KOPT-K1 (cell line): ENCODE data around the gene RNF217.

Experiments
- H3K27ac ChIP-seq: fragments of 200-600 bp; sonication (generic); 2 replicates; pipeline ENCODE4 v1.5.1; 2016; ENCODE audit warnings: antibody characterized with exemption, mild to moderate bottlenecking, low read depth, low read length; ENCODE audit not compliant: poor library complexity, severe bottlenecking
- H3K36me3 ChIP-seq: fragments of 200-600 bp; sonication (generic); 2 replicates; pipeline ENCODE4 v1.5.1; 2017; ENCODE audit warnings: antibody characterized with exemption, mild to moderate bottlenecking, low read length, moderate library complexity; ENCODE audit not compliant: insufficient read depth
- H3K9me3 ChIP-seq: fragments of 200-600 bp; sonication (generic); 2 replicates; pipeline ENCODE4 v1.5.1; 2017; ENCODE audit warnings: antibody characterized with exemption, low read length, mild to moderate bottlenecking; ENCODE audit not compliant: insufficient read depth, poor library complexity, severe bottlenecking

The RNF217 gene

DNA sequence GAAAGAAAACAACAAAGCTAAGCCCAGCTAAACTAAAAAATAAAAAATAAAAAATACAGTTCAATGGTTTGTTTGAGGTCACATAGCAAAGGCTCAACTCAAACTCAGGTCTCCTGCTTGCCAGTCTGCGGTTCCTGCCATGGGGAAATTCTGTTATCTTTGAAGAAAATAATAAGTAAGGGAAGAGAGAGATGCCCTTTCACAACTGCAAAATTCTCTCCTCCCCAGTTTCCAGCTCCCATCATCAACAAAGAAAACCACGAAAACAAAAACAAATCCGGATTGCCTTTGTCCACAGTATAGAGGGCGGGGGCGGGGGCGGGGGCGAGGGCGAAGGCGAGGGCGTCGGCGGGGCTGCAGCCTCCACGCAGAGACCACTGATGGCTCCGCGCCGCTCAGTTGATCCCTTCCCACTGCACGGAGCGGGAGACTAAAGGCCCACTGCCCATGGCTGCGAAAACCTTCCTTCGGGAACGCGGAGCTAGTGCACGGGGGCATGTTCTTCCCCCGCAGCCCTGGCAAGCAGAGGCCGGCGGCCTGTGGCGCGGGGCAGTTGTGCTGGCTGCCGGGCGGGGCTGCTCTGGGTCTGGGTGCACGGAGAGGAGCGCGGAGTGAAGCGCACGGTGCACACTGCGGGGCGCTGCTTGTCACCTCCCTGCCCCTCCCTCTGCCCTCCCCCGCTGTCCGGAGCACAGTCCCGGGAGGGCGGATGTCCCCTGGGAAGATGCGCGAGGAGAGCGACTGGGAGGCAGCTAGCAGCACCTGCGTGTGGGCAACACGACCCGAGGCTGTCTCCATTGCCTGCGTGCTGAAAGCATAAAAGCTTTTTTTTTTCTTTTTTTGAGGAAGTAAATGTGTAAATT, 137.2 kb downstream of the RNF217 start:
- H3K9me3 ChIP-seq: no peaks in the 10 kb centered on the region
- H3K36me3 ChIP-seq: no peaks in the 10 kb centered on the region
- H3K27ac ChIP-seq: no peak overlapping the region

DNA sequence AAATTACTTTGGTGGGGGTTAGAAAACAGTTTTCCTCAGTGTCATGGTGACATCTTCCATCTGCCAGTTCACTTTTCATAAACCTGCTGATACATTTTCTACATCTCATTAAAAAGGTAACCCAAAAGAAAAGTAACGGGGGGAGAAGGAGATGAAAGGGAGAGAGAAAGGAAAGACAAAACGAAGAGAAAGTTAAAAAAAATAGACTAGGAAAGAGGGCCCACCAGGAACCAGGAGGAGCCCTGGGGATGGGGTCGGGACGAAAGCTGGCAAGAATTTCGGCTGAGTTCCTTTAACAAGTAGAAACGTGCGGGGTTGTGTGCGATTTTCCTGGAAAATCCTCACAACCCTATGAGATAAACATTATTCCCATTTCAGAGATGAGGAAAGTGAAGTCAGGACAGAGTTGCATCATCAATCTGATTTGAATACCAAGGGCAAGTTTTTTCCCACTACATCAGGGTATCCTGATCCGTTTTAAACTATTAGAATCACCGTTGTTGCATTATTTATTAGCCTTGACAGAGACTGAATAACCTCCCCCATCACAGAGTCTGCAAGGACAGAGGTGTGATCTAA, 137.9 kb downstream of the RNF217 start:
- Histone ChIP-seq H3K36me3 (no peaks in the 10 kb centered on the region), H3K9me3 (no peaks in the 10 kb centered on the region), H3K27ac (no peak overlapping the region)

DNA sequence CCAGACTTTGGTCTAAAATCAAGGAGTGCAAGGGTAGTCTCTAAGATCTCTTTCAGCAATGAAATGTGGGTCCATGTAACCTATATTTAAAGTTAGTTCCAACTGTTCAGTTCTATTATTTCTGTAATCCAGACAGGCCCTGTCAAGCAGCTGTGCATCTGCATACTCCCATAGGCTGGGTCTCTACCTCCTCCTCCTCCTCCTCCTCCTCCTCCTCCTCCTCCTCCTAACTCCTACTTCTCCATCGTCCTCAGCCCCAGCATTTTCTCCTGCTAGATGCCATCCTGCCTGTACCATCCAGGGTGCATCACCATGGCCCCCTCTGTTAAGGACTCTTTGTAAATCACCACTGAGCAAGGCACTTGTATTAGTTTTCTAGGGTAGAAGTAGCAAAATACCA, 138.9 kb downstream of the RNF217 start:
- Histone ChIP-seq H3K9me3 (no peaks in the 10 kb centered on the region), H3K36me3 (no peaks in the 10 kb centered on the region), H3K27ac (no peak overlapping the region)

DNA sequence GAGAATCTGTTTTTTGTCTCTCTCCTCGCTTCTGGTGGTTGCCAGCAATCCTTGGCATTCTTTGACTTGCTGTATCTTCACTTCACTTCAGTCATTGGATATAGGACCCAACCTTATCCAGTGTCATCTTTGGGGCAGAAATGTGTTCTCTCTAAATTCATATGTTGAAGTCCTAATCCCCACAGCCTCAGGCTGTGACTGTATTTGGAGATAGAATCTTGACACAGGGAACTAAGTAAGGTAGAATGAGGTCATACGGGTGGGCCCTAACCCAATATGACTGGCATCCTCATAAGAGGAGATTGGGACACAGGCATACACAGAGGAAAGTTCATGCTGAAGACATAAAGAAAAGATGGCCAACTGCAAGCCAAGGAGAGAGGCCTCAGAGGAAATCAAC, 139.4 kb downstream of the RNF217 start:
- Histone ChIP-seq H3K36me3 (no peaks in the 10 kb centered on the region), H3K27ac (no peak overlapping the region), H3K9me3 (no peaks in the 10 kb centered on the region)

DNA sequence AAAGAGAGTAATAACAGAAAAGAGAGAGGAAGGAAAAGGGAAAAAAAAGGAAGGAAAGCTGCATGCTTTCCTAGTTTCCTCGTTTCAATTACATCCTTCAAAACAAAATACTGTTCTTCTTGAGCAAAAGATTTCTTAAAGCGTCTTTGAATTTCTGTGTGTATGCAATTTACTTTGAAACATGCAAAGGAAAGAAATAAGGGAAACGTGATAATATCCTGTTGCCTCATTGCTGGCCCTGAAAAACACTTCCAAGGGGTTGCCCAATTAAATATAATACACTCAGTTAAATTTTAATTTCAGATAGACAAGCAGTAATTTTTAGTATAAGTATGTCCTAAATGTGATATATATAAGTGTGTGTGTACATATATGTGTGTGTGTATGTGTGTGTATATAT, 140.2 kb downstream of the RNF217 start:
- Histone ChIP-seq H3K27ac (no peak overlapping the region), H3K9me3 (no peaks in the 10 kb centered on the region), H3K36me3 (no peaks in the 10 kb centered on the region)

DNA sequence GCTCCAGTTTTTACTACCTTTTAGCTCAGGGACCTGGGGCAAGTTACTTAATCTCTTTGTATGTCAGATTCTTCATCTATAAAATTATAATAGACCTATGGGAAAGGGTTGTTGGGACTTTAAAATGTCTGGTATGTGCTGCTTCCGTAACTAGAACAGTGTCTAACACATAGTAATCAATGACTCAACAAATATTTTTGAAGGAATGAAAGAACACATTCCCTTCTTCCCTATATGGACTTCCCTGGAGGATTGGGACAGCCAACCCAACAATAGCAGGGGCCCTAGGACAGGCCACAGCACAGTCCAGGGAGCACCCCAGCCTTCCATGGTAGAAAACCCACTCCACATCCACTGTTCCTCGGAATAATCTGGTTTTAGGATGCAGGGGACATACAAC, 140.7 kb downstream of the RNF217 start:
- Histone ChIP-seq H3K36me3 (no peaks in the 10 kb centered on the region), H3K9me3 (no peaks in the 10 kb centered on the region), H3K27ac (no peak overlapping the region)

DNA sequence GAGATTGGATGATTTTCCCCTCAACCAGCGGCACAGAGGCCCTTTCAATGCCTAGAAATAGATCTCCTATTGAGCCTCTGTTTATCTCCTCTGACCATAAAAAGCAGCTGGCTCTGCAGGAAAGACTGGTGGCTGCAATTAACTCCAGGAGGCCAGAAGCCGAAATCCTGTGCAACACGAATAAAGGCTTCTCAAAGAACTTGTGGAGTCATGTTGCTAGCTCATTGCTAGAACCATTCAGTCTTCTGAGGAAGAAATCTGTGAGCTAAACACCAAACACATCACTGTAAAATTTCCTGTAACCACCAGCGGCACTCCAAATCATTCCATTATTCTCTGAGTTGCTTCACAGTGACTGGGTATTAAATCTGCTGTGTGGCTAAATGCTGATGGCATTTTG, 142.2 kb downstream of the RNF217 start:
- no peaks in the 10 kb centered on the region for H3K9me3 ChIP-seq
- no peaks in the 10 kb centered on the region for H3K36me3 ChIP-seq
- H3K27ac ChIP-seq: no peak overlapping the region

DNA sequence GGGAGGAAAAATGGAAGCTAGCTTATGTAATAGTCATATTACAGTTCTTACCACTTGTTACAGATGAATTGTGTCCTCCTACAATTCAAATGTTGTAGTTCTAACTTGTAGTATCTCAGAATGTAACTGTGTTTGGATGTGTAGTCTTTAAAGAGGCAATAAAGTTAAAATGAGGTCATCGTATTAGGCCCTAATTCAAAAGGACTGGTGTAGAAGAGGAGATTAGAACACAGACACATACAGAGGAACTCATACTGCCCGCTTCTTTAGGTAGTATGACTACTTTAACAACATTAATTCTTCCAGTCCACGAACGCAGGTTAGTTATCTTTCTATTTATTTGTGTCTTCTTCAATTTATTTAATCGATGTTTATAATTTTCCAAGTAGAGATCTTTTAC, 144.8 kb downstream of the RNF217 start:
- Histone ChIP-seq H3K36me3 (no peaks in the 10 kb centered on the region), H3K27ac (no peak overlapping the region), H3K9me3 (peaks cover 14% of the 10 kb centered on the region)

DNA sequence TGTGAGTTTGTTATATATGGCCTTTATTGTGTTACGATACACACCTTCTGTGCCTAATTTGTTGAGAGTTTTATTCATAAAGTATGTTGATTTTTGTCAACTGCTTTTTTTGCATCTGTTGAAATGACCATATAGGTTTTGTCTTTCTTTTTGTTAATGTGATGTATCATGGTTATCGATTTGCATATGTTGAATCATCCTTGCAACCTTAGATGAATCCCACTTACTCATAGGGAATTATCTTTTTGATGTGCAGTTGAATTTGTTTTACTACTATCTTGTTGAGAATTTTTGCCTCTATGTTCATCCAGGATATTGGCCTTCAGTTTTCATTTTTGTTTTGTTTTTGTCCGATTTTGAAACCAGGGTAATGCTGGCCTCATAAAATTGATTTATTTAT, 145.7 kb downstream of the RNF217 start:
- peaks cover 14% of the 10 kb centered on the region for H3K9me3 ChIP-seq
- no peaks in the 10 kb centered on the region for H3K36me3 ChIP-seq
- no peak overlapping the region for H3K27ac ChIP-seq

DNA sequence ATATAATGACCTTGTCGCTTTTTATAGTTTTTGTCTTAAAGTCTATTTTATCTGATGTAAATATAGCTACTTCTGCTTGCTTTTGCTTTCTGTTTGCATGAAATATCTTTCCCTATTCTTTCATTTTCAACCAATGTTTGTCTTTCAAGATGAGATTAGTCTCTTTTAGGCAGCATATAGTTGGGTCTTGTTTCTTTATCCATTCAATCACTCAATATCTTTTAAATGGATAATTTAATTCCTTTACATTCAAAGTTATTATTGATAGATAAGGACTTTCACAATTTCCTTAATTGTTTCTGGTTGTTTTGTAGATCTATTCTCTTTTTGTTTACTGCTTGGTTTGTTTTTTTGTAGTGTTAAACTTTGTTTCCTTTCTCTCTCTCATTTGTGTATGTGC, 147.8 kb downstream of the RNF217 start:
- H3K36me3 ChIP-seq: no peaks in the 10 kb centered on the region
- no peak overlapping the region for H3K27ac ChIP-seq
- peaks cover 14% of the 10 kb centered on the region for H3K9me3 ChIP-seq

DNA sequence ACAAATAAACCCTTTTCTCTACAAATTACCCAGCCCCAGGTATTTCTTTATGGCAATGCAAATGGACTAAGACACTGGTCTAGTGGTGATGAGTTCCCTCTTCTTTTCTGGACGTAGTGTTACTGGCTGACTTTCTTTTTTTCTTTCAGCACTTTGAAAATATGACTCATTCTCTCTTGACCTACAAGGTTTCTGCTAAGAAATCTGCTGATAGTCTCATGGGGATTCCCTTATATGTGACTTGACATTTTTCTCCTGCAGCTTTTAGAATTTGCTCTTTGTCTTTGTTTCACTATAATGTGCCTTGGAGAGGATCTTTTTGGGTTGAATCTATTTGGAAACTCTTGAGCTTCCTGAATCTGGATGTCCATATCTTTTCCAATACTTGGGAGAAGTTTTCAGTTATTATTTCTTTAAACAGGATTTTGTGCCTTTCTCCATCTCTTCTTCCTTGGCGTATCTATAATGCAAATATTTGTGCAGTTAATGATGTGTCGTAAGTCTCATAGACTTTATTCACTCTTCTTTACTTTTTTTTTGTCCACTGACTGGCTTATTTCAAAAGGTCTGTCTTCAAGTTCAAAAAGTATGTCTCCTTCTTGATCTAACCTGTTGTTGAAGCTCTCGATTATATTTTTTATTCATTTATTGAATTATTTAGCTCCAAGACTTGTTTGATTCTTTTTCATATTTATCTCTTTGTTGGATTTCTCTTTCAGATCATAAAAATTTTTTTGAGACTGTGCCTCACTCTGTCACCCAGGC, 149.2 kb downstream of the RNF217 start:
- H3K9me3 ChIP-seq: peaks cover 14% of the 10 kb centered on the region
- H3K36me3 ChIP-seq: no peaks in the 10 kb centered on the region
- H3K27ac ChIP-seq: no peak overlapping the region

DNA sequence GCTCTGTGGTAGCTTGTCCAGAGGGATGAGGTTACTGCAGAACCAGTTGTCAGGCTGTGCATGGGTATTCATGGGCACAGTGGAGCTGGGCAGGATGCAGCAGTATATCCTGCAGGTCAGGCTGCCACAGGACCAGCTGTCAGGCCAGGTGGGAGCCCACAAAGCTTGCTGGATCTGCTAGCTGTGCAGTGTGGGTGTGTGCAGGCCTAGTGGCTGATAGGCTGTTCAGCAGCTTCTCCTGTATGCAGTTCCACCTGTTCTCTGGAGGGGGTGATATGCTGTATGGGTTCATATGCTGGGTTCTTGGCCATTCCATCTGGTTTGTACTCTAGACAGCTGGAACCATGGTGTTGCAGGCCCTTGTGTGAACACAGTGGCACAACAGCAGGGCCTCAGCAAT, 150.7 kb downstream of the RNF217 start:
- Histone ChIP-seq H3K9me3 (peaks cover 14% of the 10 kb centered on the region), H3K27ac (no peak overlapping the region), H3K36me3 (no peaks in the 10 kb centered on the region)

DNA sequence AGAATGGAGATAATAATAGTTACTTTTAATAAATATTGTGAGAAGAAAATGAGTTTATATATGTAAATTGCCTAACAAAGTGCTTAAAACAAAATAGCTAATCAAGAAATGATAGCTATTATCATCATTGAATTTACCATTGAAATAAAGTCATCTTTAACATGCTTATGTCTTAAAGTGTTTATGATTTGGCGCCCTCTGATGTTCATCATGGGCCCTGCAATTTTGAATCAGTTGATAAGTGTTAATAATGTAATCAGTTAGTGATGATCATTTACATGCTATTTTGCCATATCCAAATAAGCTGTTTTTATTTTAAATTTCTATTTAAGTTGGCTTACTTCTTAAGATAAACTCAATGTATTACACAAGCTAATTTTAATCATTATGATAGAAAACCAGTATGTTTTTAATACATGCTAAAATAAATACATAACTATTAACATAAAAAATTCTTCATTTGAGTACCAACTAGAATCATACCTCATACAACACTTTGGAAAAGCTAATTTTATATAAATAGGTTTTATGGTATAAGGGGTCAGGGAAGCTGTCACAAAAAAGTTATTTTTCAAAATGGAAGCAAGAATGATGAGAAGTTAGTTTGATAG, 152.1 kb downstream of the RNF217 start:
- H3K27ac ChIP-seq: no peak overlapping the region
- H3K36me3 ChIP-seq: no peaks in the 10 kb centered on the region
- H3K9me3 ChIP-seq: peaks cover 14% of the 10 kb centered on the region

DNA sequence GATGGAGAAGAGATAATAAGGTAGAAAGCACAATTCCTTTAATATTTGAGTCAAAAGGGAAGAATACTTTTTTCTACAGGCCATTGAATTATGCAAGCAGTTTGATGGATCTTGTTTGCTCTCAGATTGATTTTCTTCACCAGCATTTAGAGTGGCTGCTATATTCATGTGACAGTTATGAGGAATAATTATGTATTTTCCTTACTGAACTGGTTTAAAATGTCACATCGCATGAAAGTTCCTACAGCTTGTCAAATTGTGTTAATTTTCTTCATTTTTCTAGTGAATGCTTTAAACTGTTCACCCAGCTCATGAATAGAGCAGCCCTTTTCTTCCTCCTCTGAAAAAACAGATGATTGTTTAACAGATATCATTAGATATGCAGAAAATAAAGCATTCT, 153.9 kb downstream of the RNF217 start:
- Histone ChIP-seq H3K36me3 (no peaks in the 10 kb centered on the region), H3K9me3 (peaks cover 5% of the 10 kb centered on the region), H3K27ac (no peak overlapping the region)

DNA sequence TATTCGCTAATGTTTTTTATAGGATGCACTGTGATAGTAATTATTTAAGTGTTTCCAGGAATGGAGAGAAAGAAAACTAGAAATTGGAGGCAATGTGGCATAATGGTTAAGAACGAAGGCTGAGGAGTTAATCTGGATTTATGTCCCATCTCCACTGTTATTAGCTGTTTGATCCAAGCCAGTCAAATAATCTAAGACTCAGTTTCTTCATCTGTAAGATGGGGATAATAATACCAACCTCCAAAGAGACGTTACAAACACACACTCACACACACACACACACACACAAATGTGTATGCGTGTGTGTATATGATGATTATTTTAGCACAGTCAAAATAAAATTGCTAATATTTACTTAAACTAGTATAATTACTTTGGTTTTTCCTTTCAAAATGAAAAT, 154.5 kb downstream of the RNF217 start:
- Histone ChIP-seq H3K9me3 (no peaks in the 10 kb centered on the region), H3K27ac (no peak overlapping the region), H3K36me3 (no peaks in the 10 kb centered on the region)
